ENCODE results near the gene PPP1R7.

PPP1R7 gene

GRCh38 chr2:241229563-241230401, 79.5 kb downstream of the PPP1R7 start:
- no peak for DNase-seq (ENCODE audit: low spot score)

GRCh38 chr2:241230435-241230834, 80.2 kb downstream of the PPP1R7 start:
- DNase-seq (ENCODE audit: low spot score): no peak

GRCh38 chr2:241232736-241233575, 82.7 kb downstream of the PPP1R7 start:
- no peak for DNase-seq (ENCODE audit: low spot score)

Data from AG08395 (cell line).